Prostate gland (tissue), 2 donors: ENCODE measurements around the gene CDH22. TPM values are rescaled to one million over a fixed set of nuclear protein-coding genes. Genes with fewer than 3 reads are reported as not detected.

Experiments
- DNase-seq: peaks from one replicate; pipeline ENCODE4 v3.0.0-alpha.2; 2019; ENCODE audit warnings: low spot score
- H3K27ac ChIP-seq, 2 donors: fragments of 200-600 bp; sonication (generic); 2 replicates each; pipeline ENCODE4 v1.5.1; 2017 to 2019
- H3K27me3 ChIP-seq: fragments of 200-600 bp; sonication (generic); replicated peaks from 2 replicates; pipeline ENCODE4 v1.5.1; 2019; ENCODE audit not compliant: insufficient read depth
- H3K36me3 ChIP-seq, 2 donors: fragments of 200-600 bp; sonication (generic); 1 replicate in 1 of 2; 2 replicates in 1 of 2; pipeline versions ENCODE4 v1.5.1 to v1.8.1; 2017 to 2019
- H3K4me1 ChIP-seq: fragments of 200-600 bp; sonication (generic); replicated peaks from 2 replicates; pipeline ENCODE4 v1.5.1; 2019
- H3K4me3 ChIP-seq, 2 donors: fragments of 200-600 bp; sonication (generic); 2 replicates each; pipeline ENCODE4 v1.5.1; 2017 to 2019
- H3K9me3 ChIP-seq: fragments of 200-600 bp; sonication (generic); 2 replicates; pipeline ENCODE4 v1.5.1; 2017
- CTCF ChIP-seq, 4 experiments: fragments of 200-600 bp in 2 of 4; fragments of 450-650 bp in 2 of 4; sonication (generic) in 2 of 4; IDR thresholded peaks; 1 replicate in 3 of 4; 2 replicates in 1 of 4; pipeline ENCODE4 v1.5.1; 2016 to 2019; ENCODE audit warnings: antibody characterized with exemption in 4 of 4, mild to moderate bottlenecking in 2 of 4, moderate library complexity in 2 of 4
- POLR2A ChIP-seq: fragments of 450-650 bp; IDR thresholded peaks from one replicate; pipeline ENCODE4 v1.6.1; 2016; ENCODE audit warnings: antibody characterized with exemption, mild to moderate bottlenecking
- POLR2AphosphoS5 ChIP-seq: sonication (generic); formaldehyde crosslinking; IDR thresholded peaks from one replicate; pipeline ENCODE4 v1.6.1; 2017; ENCODE audit warnings: antibody characterized with exemption
- WGBS: methylation state at CpG from one replicate; pipeline ENCODE4 v1.1.5; 2018; 5-methylcytosine and 5-hydroxymethylcytosine counted together
- intact Hi-C: fragments of 100-400 bp; cut with DNase I; formaldehyde crosslinking; loops from one replicate; pipeline ENCODE4 v1.14.2; 2022
- total RNA-seq, 2 donors: library from RNA; depleted of rRNA; stranded (reverse); fragments of >200 nt; gene quantifications; one replicate each; pipeline ENCODE4 v1.1.0, GENCODE V29; 2016

CDH22 gene
- total RNA-seq, 2 donors from 2014 or later, result 1.9 to 3.3 TPM

DNA sequence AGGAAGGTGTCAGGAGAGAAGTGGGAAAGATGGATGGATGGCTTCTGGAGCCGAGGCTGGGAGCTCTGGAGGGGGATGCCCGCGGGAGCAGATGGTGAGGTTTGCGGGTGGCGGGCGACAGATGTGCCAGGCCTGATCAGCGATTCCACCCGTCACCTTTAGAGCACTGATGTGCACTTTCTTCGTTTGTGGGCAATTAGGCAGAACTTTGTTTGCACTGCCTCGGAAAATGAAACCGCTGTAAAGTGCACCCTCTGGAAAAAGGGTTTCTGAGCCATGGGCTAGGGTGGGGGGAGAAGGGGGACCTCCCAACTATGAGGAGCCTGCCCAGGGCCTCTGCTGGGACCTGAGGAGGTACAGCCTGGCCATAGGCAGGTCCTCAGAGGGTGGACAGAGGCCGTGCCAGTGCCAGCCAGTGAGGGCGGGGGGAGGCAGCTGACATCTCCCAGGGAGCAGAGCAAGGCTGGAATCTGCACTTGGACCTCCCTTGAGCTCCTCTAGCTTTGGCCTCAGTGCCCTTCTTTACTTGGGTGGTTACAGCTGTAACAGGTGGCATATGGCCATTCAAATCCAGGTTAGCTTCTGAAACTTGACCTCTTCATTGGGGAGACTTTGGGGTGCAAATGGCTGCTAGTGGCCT, 131.4 kb downstream of the CDH22 start:
- WGBS, result 78% methylated on average over 13 of the region's 13 CpGs

DNA sequence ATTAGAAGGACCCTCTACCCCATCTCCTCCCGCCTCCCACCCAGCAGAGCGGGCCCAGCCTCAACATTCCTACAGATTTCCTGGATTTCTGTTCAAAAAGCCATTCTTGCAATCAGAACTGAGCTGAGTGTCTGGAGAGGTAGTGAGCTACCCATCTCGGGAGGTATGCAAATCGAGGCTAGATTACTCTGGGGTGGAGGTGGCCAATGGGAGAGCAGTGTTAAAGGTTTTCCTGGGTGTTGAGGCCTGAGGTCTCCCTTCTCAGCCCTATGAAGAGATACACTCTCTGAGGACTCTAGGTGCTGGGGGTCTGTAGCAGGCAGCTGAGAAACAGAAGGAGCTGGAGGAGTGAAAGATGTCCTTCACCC, 133.2 kb downstream of the CDH22 start:
- Histone ChIP-seq H3K36me3 (no peaks in the 10 kb centered on the region), H3K9me3 (no peaks in the 10 kb centered on the region), H3K27ac (no peak overlapping the region), H3K4me1 (no peaks in the 10 kb centered on the region), H3K27me3 (no peaks in the 10 kb centered on the region), H3K4me3 (no peak overlapping the region)
- intact Hi-C loops, result no loop called here
- no peak for DNase-seq
- TF ChIP-seq POLR2AphosphoS5 (no peak), CTCF (IDR thresholded peaks at IDR 0.05) (no peak), POLR2A (no peak)
- 97% methylated on average over 4 of the region's 4 CpGs for WGBS

More for the DNA sequence above, 131.4 kb downstream of the CDH22 start:
- Histone ChIP-seq H3K36me3 (no peaks in the 10 kb centered on the region), H3K4me1 (no peaks in the 10 kb centered on the region), H3K27ac (no peak overlapping the region), H3K9me3 (no peaks in the 10 kb centered on the region), H3K27me3 (no peaks in the 10 kb centered on the region), H3K4me3 (no peak overlapping the region)
- DNase-seq, result no peak
- intact Hi-C loops, result no loop called here
- no peak for TF ChIP-seq CTCF (IDR thresholded peaks at IDR 0.05)
- TF ChIP-seq POLR2AphosphoS5, result no peak
- TF ChIP-seq POLR2A, result no peak

DNA sequence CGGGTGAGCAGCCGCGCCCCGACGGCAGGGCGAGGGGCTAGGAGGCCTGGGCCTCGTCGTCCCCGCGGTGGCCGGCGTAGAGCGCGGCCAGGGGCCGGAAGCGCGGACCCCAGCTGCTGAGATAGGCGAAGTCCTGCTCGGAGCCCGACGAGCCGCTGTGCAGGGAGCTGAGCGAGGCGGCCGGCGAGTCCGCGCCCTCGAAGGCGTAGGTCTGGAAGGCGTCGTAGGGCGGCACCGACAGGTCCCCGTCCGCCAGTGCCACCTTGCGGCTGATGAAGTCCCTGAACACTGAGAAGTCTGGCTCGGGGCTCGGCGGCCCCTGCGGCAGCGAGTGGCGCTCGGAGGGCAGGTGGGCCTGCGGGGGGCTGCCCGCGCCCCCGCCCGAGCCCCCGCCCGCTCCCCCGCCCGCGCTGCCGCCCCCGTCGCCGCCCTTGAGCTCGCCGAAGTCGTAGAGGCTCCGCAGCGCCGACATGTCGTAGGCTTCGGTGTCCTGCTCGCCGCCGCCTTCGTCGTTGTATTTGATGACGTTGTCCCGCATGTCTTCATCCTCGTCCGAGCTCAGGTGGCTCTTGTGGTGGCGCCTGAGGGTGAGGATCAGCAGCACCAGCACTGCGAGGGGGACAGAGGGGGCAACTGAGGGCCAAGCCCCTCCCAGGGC, 133.7 kb downstream of the CDH22 start:
- no peaks in the 10 kb centered on the region for H3K4me1 ChIP-seq
- intact Hi-C loops, result no loop called here
- peak; percentile 50 for DNase-seq
- no peaks in the 10 kb centered on the region for H3K36me3 ChIP-seq
- no peak overlapping the region for H3K4me3 ChIP-seq
- WGBS, result 16% methylated on average over 26 of the region's 77 CpGs
- H3K27ac ChIP-seq, result no peak overlapping the region
- TF ChIP-seq POLR2AphosphoS5, result no peak
- TF ChIP-seq CTCF (IDR thresholded peaks at IDR 0.05), result peak; percentile 25 to 70 (median 56)
- no peaks in the 10 kb centered on the region for H3K27me3 ChIP-seq
- H3K9me3 ChIP-seq, result no peaks in the 10 kb centered on the region

DNA sequence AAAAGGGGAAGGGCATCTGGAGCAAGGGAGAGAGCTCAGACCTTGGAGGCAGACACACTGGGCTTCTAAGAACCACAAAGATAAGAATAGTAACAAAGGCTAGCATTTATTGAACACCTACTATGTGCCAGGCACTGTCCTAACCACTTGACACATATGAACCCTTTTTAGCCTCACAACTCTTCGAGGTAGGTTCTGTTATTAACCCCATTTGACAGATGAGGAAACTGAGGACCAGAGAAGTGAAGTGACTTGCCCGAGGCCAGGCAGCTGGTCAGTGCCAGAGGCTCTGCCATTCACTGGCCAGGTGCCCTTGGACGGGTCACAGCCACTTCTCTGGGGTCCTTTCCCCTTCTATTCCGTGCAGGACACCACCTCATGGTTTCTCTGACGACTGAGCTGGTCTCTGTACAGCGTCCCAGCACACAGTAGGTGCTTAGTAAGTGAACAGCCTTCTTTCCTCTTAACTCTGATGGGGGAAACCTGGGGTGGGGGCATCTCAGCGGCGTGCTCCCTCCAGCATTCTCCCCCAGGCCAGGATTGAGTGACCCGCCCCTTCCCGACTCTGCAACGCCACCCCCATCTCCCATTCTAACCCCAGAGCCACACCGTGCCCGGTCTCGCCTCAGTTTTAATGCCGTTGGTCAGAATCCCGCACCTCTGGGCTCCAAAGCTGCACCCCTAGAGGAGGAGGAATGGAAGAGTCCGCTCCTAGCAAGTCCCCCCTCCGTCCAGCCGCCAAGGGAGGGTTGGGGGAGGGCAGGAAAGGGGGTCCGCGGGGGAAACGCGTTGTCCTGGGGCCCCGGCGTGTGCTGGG, 134.4 kb downstream of the CDH22 start:
- Histone ChIP-seq H3K4me3 (no peak overlapping the region), H3K36me3 (no peaks in the 10 kb centered on the region), H3K9me3 (no peaks in the 10 kb centered on the region), H3K27me3 (no peaks in the 10 kb centered on the region), H3K27ac (no peak overlapping the region), H3K4me1 (no peaks in the 10 kb centered on the region)
- WGBS, result 36% methylated on average over 22 of the region's 25 CpGs
- intact Hi-C loops, result no loop called here
- TF ChIP-seq CTCF (IDR thresholded peaks at IDR 0.05) (no peak), POLR2A (no peak), POLR2AphosphoS5 (no peak)
- no peak for DNase-seq
